NCI-H1048 (cell line): Measurements from ENCODE around the gene CACNA1D.

ENCODE experiments used
- DNase-seq: peaks from one replicate; lab custom pipeline; 2025; lab: John Stamatoyannopoulos, UW

Gene CACNA1D

DNA sequence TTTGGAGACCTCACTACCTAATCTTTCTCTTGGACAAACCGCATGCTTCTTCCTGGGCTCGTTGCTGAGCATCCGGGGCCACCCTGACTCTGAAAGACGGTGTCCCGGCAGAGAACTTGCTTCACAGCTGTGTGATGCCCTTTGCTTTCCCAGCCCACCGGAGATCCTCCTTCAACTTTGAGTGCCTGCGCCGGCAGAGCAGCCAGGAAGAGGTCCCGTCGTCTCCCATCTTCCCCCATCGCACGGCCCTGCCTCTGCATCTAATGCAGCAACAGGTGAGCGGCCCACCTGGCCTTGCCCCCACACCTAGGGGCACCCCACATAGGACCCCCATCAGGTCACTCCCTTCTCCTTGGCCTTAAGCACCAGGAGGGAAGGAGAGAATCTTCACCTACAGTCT lies 314.1 kb downstream of the CACNA1D start:
- DNase-seq = no peak

DNA sequence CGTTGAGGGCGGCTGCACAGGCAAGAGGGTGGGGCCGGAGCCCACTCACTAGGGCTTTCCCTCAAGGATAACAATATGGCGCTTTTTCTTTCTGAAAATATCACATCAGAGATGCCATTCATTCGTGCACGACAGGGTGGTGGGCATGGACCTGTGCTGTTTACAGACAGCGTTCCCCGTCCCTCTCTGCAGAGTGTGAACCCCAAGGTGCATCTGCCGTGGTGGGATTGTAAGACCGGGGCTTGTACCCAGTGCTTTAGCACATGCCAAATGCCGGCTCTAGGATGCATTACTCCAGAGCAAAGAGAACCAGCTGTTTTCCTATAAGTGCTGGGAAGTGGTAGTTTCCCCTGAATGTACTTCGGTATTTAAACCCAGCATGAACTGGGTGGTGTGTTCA lies 314.9 kb downstream of the CACNA1D start:
- DNase-seq = no peak

DNA sequence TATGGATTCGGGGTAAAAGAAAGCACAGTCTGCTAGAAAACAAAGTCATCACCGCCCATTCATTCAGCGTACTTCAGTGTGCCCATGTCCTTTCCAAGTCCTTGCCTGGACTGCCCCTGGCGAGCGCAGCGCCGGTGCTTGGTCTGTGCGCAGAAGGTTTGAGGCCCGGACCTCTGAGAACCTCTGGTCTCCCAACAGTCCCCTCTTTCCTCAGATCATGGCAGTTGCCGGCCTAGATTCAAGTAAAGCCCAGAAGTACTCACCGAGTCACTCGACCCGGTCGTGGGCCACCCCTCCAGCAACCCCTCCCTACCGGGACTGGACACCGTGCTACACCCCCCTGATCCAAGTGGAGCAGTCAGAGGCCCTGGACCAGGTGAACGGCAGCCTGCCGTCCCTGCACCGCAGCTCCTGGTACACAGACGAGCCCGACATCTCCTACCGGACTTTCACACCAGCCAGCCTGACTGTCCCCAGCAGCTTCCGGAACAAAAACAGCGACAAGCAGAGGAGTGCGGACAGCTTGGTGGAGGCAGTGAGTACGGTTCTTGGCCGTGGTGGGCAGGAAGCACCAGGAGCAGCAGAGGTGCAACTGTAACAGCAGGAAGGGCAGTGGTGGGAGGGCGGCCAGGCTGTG lies 315.5 kb downstream of the CACNA1D start:
- no peak for DNase-seq

DNA sequence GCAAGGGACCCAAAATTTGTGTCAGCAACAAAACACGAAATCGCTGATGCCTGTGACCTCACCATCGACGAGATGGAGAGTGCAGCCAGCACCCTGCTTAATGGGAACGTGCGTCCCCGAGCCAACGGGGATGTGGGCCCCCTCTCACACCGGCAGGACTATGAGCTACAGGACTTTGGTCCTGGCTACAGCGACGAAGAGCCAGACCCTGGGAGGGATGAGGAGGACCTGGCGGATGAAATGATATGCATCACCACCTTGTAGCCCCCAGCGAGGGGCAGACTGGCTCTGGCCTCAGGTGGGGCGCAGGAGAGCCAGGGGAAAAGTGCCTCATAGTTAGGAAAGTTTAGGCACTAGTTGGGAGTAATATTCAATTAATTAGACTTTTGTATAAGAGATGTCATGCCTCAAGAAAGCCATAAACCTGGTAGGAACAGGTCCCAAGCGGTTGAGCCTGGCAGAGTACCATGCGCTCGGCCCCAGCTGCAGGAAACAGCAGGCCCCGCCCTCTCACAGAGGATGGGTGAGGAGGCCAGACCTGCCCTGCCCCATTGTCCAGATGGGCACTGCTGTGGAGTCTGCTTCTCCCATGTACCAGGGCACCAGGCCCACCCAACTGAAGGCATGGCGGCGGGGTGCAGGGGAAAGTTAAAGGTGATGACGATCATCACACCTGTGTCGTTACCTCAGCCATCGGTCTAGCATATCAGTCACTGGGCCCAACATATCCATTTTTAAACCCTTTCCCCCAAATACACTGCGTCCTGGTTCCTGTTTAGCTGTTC lies 316.9 kb downstream of the CACNA1D start:
- DNase-seq = no peak

DNA sequence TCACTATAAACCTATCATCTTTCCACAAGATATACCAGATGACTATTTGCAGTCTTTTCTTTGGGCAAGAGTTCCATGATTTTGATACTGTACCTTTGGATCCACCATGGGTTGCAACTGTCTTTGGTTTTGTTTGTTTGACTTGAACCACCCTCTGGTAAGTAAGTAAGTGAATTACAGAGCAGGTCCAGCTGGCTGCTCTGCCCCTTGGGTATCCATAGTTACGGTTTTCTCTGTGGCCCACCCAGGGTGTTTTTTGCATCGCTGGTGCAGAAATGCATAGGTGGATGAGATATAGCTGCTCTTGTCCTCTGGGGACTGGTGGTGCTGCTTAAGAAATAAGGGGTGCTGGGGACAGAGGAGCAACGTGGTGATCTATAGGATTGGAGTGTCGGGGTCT lies 318.0 kb downstream of the CACNA1D start:
- no peak for DNase-seq

DNA sequence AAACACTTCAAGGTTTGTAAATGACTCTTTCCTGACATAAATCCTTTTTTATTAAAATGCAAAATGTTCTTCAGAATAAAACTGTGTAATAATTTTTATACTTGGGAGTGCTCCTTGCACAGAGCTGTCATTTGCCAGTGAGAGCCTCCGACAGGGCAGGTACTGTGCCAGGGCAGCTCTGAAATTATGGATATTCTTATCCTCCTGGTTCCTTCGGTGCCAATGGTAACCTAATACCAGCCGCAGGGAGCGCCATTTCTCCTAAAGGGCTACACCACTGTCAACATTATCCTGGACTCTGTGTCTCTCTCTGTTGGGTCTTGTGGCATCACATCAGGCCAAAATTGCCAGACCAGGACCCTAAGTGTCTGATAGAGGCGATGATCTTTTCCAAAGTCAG lies 318.8 kb downstream of the CACNA1D start:
- no peak for DNase-seq

DNA sequence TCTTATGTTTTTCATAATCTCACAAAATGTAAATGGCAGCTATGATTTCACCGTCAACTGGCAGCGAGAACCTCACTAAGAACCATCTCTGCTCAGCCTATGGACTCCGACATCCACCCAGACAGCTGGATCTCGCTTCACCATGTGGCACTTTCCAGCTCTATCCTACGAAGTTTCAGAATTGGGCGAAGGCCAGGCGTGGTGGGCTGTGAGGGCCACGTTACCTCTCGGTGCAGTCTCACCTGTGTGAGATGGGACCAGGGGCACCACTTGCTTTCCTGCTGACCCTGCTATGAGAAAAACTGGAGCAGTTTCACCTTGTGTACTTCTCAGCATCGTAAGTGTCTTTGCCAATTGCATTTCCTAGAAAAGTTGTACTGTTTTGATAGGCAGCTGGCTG lies 319.5 kb downstream of the CACNA1D start:
- no peak for DNase-seq

DNA sequence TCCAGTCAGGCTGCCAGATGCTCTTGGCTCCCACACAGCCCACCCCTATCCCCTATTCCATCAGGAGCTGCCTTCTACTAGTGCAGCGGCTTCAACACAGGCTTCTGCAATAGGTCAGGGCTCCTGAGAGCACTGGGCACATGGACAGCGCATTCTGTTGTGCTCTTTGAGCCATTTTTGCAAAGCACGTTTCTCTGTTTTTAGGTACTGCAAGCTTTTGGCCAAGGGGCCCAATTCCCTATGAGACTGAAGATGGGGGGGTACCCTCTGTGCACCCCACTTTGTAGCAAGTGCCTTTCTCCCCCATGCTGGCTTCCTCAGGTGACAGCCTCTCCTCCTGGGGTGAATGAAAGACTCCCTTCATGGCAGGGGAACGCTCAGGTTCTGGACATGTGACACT lies 320.7 kb downstream of the CACNA1D start:
- DNase-seq = no peak

DNA sequence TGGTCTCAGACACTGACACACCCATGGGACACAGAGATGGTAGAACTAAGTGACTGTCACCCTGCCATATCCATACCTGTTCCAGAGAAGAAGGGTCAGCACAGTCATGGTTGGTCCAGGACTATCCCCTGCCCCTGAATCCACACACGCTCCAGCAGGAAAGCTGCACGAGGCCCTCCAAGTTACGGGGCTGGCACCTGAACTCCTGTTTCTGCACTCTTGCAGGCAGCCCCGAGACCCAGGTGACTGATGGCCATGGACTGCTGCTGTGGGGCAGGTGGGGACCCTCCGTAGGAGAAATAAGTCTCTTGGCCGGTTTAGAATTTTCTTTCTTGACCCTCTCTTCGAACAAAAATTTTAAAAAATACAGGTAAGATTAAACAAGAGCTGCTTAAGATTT lies 321.2 kb downstream of the CACNA1D start:
- no peak for DNase-seq

DNA sequence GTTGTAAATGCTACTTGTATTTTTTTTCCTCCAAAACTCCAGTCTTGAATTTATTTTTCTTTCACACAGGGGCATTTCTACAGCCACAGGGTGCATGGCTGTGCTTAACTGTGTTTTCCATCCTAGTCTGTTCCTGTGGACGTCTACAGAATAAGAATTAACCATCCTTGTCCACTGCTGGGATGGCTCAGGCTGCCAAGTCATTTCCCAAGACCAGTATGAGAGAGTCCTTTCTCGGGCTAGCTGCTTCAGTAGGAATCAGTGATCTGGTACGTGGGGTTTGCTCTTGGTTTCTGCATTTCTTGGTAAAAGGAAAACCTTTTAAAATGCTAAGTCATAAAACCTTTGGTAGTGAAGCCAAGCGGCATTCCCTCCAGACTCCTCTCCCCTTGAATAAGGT lies 322.0 kb downstream of the CACNA1D start:
- no peak for DNase-seq

DNA sequence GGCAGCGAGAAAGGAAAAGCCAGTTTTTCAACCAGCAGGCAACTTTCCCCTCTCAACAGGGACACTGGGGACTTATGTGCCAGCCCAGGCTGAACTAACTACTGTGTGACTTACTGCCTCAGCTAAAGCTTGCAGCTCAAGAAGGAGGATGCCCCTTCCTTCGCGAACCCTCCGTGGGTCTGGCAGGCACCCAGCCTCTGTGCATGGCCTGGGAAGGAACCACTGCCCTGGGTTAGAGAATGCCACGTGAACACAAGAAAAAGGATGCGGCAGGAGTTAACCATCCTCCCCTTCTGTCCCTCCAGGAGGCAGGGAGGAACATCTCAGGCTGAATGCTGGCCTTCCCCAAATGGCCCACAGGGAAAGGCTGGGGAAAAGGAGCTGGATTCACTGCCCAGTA lies 322.8 kb downstream of the CACNA1D start:
- DNase-seq = no peak

DNA sequence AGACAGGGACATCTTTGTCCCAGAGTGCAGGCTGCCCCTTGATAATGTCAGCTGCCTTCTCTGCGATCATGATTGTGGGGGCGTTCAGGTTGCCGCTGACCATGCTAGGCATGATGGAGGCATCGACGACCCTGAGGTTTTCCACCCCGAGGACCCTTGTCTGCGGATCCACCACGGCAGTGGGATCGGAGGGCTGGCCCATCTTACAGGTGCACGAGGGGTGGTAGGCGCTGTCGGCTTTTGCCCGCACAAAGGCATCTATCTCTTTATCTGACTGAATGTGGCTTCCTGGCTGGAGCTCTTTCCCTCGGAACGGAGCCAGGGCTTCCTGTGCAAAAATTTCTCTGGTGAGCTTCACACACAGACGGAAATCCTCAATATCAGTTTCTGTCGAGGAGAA lies 323.4 kb downstream of the CACNA1D start:
- DNase-seq = no peak

DNA sequence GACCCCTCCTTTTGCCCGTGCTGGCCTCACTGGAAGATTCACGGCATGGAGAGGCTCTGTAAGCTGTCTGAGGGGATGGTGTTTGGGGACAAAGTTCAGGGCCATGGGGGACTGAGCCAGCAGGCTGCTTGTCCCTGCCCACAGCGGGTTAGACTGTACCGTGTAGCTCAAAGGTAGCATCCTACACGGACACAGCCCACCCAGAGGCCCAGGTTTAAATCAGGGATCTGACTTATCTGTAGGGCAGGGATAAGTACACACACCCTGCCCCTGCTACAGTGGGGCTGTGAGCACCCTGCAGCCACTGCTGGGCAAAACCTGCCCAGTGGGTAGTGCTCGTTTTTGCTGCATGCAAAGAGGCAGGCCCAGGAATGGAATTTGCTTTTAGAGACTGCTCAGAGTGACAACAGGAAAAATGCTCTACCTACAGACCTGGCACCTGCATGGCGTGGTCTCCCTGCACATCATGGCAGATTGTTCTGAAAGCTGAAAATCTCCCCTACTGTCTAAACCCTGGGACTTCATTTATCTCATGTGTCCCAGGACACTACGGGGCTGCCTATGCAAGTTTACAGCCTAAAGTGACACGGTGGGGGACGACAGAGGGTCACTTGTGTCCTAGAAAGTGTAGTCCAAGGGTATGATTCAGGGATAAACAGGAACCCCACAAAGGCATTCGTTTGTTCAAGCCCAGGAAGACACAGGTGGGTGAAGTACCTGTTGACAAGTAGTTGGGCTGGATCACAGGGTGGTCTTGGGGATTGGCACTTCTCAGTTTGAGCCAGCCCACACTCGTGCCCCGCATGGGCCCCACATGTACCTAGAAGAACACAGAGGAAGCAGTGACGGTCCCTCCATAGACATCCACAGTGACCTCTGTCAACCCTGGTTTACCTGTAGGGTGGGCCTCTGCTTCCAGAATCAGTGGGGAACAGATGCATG lies 324.1 kb downstream of the CACNA1D start:
- no peak for DNase-seq

DNA sequence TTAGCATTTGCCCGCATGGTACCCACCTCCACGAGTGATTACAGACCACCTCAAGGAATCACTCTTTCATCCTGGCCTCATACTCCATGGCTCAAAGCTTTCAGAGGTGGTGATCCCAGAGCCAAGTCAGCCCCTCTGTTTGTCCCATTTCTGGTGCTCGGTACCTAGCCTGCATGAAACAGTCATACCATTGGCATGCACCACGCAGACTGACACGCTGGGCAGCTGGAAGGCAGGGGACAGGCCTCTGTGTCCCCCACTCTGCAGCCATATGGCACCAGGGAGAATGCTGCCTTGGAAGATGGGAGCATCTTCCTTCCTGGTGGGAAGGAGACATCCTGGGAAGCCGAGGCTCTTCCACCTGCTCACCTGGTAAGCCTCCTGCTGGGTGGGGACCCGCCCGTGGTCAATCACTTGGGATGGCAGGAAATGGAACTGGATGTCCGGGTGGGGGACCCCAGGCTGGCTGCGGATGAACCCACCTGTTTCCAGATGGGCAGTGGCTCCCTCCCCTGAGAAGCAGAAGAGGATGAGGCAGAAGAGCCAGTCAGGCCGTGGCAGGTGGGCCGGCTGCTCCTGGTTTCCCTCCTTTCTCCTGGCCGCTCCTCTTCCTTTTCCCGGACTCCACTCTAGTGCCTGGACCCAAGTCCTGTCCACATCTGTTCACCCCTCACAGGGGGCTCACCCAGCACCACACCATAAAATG lies 324.9 kb downstream of the CACNA1D start:
- no peak for DNase-seq

DNA sequence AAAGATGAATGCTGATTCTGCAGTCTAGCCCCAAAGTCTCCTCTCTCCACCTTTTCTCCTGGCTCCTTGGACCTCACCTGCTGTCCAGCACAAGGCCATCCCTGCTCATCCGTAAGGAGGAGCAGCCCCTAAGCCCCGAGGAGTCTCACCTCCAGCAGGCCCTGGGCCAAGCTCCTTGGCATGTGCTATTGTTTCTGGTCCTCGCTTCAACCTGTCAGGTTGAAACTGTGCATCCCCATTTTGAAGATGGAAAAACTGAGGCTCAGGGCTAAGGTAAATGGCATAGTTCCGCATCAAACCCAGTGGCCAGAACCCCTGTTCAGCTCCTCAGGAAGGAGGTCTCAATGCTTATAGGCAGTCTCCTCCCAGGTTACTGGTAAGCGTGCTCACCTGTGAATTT lies 325.7 kb downstream of the CACNA1D start:
- no peak for DNase-seq

DNA sequence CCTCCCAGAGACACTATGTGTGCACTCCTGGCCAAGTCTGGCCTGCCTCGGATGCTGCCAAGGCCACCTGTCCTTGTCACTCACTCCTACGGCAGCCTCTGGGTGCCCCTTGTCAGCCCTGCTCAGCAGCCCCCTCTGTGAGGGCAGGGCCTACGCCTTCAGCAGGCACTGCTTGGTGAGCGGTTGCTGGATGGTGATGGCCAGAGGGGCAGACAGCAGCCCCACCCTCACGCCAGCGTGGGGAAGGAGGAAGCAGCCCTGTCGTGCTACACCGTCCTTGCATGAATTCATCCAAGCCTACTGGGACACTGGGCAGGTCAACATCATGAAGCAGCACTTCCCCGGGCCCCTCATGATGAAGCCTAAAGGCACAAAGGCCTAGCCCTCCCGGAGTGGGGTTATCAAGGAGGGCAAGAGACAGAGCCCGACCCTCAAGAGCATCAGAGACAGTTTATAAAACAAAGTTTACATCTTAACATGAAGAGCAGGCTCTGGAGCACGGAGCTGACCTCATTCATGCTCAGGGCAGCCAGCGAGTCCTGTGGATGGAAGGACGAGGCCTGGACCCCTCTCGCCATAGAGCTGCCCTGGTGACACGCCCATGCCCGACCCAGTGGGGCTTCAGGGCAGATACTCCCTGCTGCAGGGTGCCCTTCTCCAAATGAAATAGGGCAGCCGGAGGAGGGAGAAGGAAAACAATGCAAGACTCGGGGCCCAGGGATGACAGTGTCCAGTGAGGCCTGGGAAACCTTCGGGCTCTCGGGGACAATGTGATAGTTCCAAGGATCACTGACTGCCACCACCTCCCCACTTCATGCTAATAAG lies 326.6 kb downstream of the CACNA1D start:
- DNase-seq = no peak

DNA sequence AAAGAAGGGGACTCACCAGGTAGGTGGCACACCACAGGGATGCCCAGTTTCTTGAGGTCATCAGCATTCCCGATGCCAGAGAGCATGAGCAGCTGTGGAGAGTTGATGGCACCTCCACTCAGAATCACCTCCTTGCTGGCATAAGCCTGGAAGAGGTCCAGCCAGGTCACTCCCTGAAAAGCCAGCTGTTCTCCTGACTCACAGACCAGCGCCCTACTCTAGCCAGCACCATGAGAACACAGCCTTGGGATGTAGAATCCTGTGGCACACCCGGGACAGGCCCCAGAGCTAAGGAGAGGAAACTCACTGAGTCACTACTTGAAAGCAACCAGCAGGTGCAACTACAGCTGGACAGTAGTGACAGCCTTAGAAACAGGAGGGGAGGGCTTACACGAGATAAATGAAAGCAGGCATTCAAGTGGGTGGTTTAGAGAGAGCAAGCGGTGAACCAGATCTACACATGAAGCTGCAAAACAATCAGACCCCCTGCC lies 327.3 kb downstream of the CACNA1D start:
- no peak for DNase-seq

DNA sequence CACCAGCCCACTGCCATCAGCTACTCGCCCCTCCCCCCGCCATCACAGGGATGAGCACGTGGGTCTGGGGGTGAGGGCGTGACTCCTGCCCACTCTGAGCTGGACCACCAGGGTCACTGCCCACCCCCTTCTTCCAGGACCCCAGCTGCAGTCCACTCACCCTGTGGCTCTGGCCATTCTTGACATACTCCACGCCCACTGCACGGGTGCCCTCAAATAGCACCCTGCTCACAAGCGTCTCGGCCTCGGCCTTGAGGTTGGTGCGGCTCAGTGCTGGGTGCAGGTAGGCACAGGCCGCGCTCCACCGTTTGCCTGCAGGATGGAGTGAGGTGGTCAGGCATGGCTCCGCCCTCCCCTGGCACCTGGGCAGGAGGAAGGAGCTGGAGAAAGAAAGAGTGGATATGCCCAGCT lies 327.9 kb downstream of the CACNA1D start:
- DNase-seq = no peak

DNA sequence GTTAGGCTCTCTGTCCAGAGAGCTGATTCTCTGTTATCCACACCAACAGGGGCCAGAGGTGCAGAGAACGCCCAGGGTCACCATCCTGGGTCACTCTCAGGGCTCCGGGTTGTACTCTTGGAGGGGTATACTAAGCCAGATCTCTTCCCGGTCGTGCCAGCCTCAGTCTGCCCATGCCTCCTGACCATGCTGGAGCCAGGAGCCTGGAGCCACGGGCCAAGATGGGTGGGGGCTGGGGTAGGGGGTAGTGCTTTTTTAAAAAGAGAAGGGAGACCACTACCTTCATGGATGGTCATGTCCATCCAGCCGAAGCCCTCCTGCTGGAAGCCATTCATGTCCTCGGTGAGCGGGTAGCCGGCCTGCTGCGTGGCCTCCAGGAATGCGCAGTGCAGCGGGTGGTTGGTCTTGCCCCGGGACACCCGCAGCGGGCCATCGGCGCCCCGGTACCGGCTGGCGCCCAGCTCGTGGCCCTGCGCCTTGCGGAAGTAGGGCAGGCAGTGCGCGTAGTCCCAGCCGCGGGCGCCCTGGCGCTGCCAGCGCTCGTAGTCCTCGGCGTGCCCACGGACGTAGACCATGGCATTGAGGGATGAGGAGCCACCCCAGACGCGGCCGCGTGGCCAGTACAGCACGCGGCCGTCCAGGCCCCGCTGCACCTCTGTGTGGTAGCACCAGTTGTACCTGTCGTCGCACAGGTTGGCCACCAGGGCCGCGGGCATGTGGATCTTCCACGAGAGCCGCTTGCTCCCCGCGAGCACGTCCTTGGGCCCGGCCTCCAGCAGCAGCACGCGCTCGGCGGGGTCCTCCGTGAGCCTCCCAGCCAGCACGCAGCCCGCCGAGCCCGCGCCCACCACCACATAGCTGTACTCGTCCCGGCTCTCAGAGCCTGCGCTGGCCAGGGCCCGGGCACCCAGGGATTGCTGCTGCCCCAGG lies 328.9 kb downstream of the CACNA1D start:
- DNase-seq = no peak
